ENCODE results near the gene SOX9.

DNA sequence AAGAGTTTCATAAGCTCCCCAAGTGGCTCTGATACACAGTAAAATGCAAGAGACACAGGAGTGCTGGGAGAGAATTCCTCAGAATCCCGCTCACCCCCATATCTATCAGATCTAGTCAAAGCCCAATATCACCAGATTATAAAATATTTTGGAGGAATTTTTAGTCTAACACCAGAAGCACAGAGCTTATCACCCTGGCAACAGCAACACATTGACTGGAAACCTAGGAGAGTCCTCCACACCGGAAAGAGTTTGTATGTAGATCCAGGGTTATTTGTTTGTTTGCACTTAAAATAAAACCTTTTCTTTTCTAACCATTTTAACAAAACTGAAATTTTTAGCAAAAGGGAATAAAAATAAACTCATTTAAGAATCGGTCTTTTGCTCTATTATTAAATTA lies 7.2 kb downstream of the SOX9 start:
- TF ChIP-seq, protein P1, sequence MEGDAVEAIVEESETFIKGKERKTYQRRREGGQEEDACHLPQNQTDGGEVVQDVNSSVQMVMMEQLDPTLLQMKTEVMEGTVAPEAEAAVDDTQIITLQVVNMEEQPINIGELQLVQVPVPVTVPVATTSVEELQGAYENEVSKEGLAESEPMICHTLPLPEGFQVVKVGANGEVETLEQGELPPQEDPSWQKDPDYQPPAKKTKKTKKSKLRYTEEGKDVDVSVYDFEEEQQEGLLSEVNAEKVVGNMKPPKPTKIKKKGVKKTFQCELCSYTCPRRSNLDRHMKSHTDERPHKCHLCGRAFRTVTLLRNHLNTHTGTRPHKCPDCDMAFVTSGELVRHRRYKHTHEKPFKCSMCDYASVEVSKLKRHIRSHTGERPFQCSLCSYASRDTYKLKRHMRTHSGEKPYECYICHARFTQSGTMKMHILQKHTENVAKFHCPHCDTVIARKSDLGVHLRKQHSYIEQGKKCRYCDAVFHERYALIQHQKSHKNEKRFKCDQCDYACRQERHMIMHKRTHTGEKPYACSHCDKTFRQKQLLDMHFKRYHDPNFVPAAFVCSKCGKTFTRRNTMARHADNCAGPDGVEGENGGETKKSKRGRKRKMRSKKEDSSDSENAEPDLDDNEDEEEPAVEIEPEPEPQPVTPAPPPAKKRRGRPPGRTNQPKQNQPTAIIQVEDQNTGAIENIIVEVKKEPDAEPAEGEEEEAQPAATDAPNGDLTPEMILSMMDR (IDR thresholded peaks at IDR 0.05; ENCODE audit: poor library complexity): no peak
- TF ChIP-seq EZH2 (IDR thresholded peaks at IDR 0.05; ENCODE audit: borderline replicate concordance): no peak

Measured in hepatocyte (in vitro differentiated cells).